ENCODE data around the gene USP17L17.
"Not testable (repeated sequence)": the region's sequence is repeated elsewhere in the genome, so short reads cannot be mapped to it uniquely, and the experiment has no call there.

The USP17L17 gene

GRCh38 chr4:9243579-9243978, at the start of gene USP17L17:
USP17L17 (plus strand) TSS chr4:9243879; CDS start chr4:9243879, 0 bp downstream.
- not testable (repeated sequence) for H3K4me3 ChIP-seq (ENCODE audit: low read depth, low read length)

GRCh38 chr4:9210357-9210756, 33.3 kb upstream of the USP17L17 start, which contains the start of gene USP17L10:
USP17L10 (plus strand) TSS chr4:9210657; CDS start chr4:9210657, 0 bp downstream.
- H3K4me3 ChIP-seq (ENCODE audit: low read depth, low read length), result not testable (repeated sequence)

GRCh38 chr4:9214701-9215100, 29.0 kb upstream of the USP17L17 start:
- H3K4me3 ChIP-seq (ENCODE audit: low read depth, low read length), result not testable (repeated sequence)

GRCh38 chr4:9215105-9215504, 28.6 kb upstream of the USP17L17 start, which contains the start of gene USP17L11:
USP17L11 (plus strand) TSS chr4:9215405; CDS start chr4:9215405, 0 bp downstream.
- not testable (repeated sequence) for H3K4me3 ChIP-seq (ENCODE audit: low read depth, low read length)

- not testable (repeated sequence) for H3K4me3 ChIP-seq (ENCODE audit: low read depth, low read length)
Observed at GRCh38 chr4:9219852-9220251, 23.8 kb upstream of the USP17L17 start, which contains the start of gene USP17L12. USP17L12 (plus strand) TSS chr4:9220152; CDS start chr4:9220152, 0 bp downstream.

- H3K4me3 ChIP-seq (ENCODE audit: low read depth, low read length), result not testable (repeated sequence)
Observed at GRCh38 chr4:9224596-9224995, 19.1 kb upstream of the USP17L17 start, which contains the start of gene USP17L13. USP17L13 (plus strand) TSS chr4:9224896; CDS start chr4:9224896, 0 bp downstream.

GRCh38 chr4:9230249-9230648, 13.4 kb upstream of the USP17L17 start:
- H3K4me3 ChIP-seq (ENCODE audit: low read depth, low read length), result not testable (repeated sequence)

GRCh38 chr4:9234085-9234484, 9.6 kb upstream of the USP17L17 start, which contains the start of gene USP17L15:
USP17L15 (plus strand) TSS chr4:9234385; CDS start chr4:9234385, 0 bp downstream.
- H3K4me3 ChIP-seq (ENCODE audit: low read depth, low read length), result not testable (repeated sequence)

- H3K4me3 ChIP-seq (ENCODE audit: low read depth, low read length), result not testable (repeated sequence)
Observed at GRCh38 chr4:9238461-9238860, 5.2 kb upstream of the USP17L17 start.

GRCh38 chr4:9247953-9248680, 4.4 kb downstream of the USP17L17 start, which contains the start of gene USP17L18:
USP17L18 (plus strand) TSS chr4:9248630; CDS start chr4:9248630, 0 bp downstream.
- not testable (repeated sequence) for H3K4me3 ChIP-seq (ENCODE audit: low read depth, low read length)

- not testable (repeated sequence) for H3K4me3 ChIP-seq (ENCODE audit: low read depth, low read length)
Observed at GRCh38 chr4:9253078-9253477, 9.4 kb downstream of the USP17L17 start, which contains the start of gene USP17L19. USP17L19 (plus strand) TSS chr4:9253378; CDS start chr4:9253378, 0 bp downstream.

- H3K4me3 ChIP-seq (ENCODE audit: low read depth, low read length), result not testable (repeated sequence)
Observed at GRCh38 chr4:9257824-9258223, 14.1 kb downstream of the USP17L17 start, which contains the start of gene USP17L20. USP17L20 (plus strand) TSS chr4:9258124; CDS start chr4:9258124, 0 bp downstream.

GRCh38 chr4:9262572-9262971, 18.9 kb downstream of the USP17L17 start, which contains the start of gene USP17L21:
USP17L21 (plus strand) TSS chr4:9262872; CDS start chr4:9262872, 0 bp downstream.
- not testable (repeated sequence) for H3K4me3 ChIP-seq (ENCODE audit: low read depth, low read length)

GRCh38 chr4:9267319-9267718, 23.6 kb downstream of the USP17L17 start, which contains the start of gene USP17L22:
USP17L22 (plus strand) TSS chr4:9267619; CDS start chr4:9267619, 0 bp downstream.
- H3K4me3 ChIP-seq (ENCODE audit: low read depth, low read length), result not testable (repeated sequence)

GRCh38 chr4:9271719-9272118, 28.0 kb downstream of the USP17L17 start:
- not testable (repeated sequence) for H3K4me3 ChIP-seq (ENCODE audit: low read depth, low read length)

Measured in WI38 (cell line).